IMR-90 (cell line): Measurements from ENCODE around the gene DMXL2. TPM values are rescaled to one million over a fixed set of nuclear protein-coding genes. Genes with fewer than 3 reads are reported as not detected.

ENCODE experiments used
- ATAC-seq: fragments of 200-7000 bp; cut with Tn5 transposase; 2 replicates; pipeline ENCODE4 v1.9.1; 2020; ENCODE audit warnings: low read depth, mild to moderate bottlenecking, moderate library complexity
- BruUV-seq: library from RNA; stranded (reverse); fragments of 400-500 nt; replicated peaks from 2 replicates; lab custom pipeline; 2021; lab: Mats Ljungman, UMichigan
- CTCF ChIA-PET: fragments of 300-600 bp; formaldehyde crosslinking; extraction: SDS; loops from one replicate; lab custom pipeline; 2021; ENCODE audit warnings: antibody characterized with exemption; lab: Yijun Ruan, JAX
- POLR2A ChIA-PET: fragments of 300-600 bp; sonication (Branson Sonifier 250); formaldehyde crosslinking; loops from one replicate; lab custom pipeline; 2022; ENCODE audit warnings: antibody characterized with exemption; ENCODE audit not compliant: unreplicated experiment; lab: Charles Lee
- DNase-seq: peaks from one replicate; pipeline ENCODE4 v3.0.0; 2013
- H2AFZ ChIP-seq: replicated peaks from 2 replicates; pipeline ENCODE3; 2013; ENCODE audit warnings: low read length, mild to moderate bottlenecking; ENCODE audit not compliant: poor library complexity
- H2AK5ac ChIP-seq: 2 replicates; pipeline ENCODE4 v1.6.1; 2013; ENCODE audit warnings: low read depth, low read length, inconsistent platforms
- H2AK9ac ChIP-seq: replicated peaks from 2 replicates; pipeline ENCODE3; 2013; ENCODE audit warnings: mild to moderate bottlenecking, low read depth, low read length, moderate library complexity; ENCODE audit not compliant: poor library complexity
- H2BK120ac ChIP-seq: 2 replicates; pipeline ENCODE4 v1.6.1; 2013; ENCODE audit warnings: low read depth, low read length, inconsistent platforms
- H2BK15ac ChIP-seq: 3 replicates; pipeline ENCODE4 v1.6.1; 2013; ENCODE audit warnings: low read depth, low read length, inconsistent platforms
- H2BK20ac ChIP-seq: 2 replicates; pipeline ENCODE4 v1.6.1; 2013; ENCODE audit warnings: low read depth, mild to moderate bottlenecking, inconsistent platforms, low read length, moderate library complexity
- H2BK5ac ChIP-seq: 2 replicates; pipeline ENCODE4 v1.6.1; 2013; ENCODE audit warnings: mild to moderate bottlenecking, low read depth, low read length, inconsistent platforms; ENCODE audit not compliant: poor library complexity, severe bottlenecking
- H3K14ac ChIP-seq: replicated peaks from 2 replicates; pipeline ENCODE4 v1.6.1; 2013; ENCODE audit warnings: low read depth, low read length, inconsistent platforms
- H3K18ac ChIP-seq: 2 replicates; pipeline ENCODE4 v1.6.1; 2013; ENCODE audit warnings: low read depth, low read length, control low read depth
- H3K23ac ChIP-seq: 2 replicates; pipeline ENCODE4 v1.6.1; 2013; ENCODE audit warnings: low read depth, low read length, inconsistent platforms
- H3K27ac ChIP-seq: 2 replicates; pipeline ENCODE4 v1.5.1; 2013; ENCODE audit warnings: mild to moderate bottlenecking, control low read depth, low read length; ENCODE audit not compliant: insufficient read depth
- H3K27me3 ChIP-seq: 2 replicates; pipeline ENCODE4 v1.6.1; 2013; ENCODE audit warnings: low read length; ENCODE audit not compliant: control insufficient read depth, insufficient read depth
- H3K36me3 ChIP-seq: 2 replicates; pipeline ENCODE4 v1.6.1; 2013; ENCODE audit warnings: low read length, mixed read lengths; ENCODE audit not compliant: control insufficient read depth, insufficient read depth
- H3K4ac ChIP-seq: 2 replicates; pipeline ENCODE4 v1.6.1; 2013; ENCODE audit warnings: low read depth, low read length, inconsistent platforms
- H3K4me1 ChIP-seq: 2 replicates; pipeline ENCODE4 v1.6.1; 2013; ENCODE audit warnings: low read length, mixed read lengths; ENCODE audit not compliant: control insufficient read depth, insufficient read depth
- H3K4me2 ChIP-seq: 2 replicates; pipeline ENCODE4 v1.6.1; 2013; ENCODE audit warnings: low read depth, mild to moderate bottlenecking, control low read depth, low read length, moderate library complexity
- H3K4me3 ChIP-seq: 2 replicates; pipeline ENCODE4 v1.5.1; 2013; ENCODE audit warnings: low read depth, mild to moderate bottlenecking, control low read depth, low read length, moderate library complexity; ENCODE audit not compliant: insufficient read depth
- H3K56ac ChIP-seq: 2 replicates; pipeline ENCODE4 v1.6.1; 2013; ENCODE audit warnings: low read length, inconsistent platforms; ENCODE audit not compliant: insufficient read depth; ENCODE audit errors: extremely low read depth
- H3K79me1 ChIP-seq, 2 experiments: 2 replicates each; pipeline ENCODE4 v1.6.1; 2013; ENCODE audit warnings: low read length in 2 of 2, inconsistent platforms in 1 of 2, low read depth in 1 of 2
- H3K9ac ChIP-seq: 2 replicates; pipeline ENCODE4 v1.6.1; 2013; ENCODE audit warnings: low read depth, low read length, control low read depth
- H3K9me1 ChIP-seq: 2 replicates; pipeline ENCODE4 v1.6.1; 2013; ENCODE audit warnings: low read length, inconsistent platforms; ENCODE audit not compliant: insufficient read depth
- H3K9me3 ChIP-seq: 2 replicates; pipeline ENCODE4 v1.6.1; 2013; ENCODE audit warnings: low read length; ENCODE audit not compliant: control insufficient read depth, insufficient read depth
- H4K20me1 ChIP-seq: 2 replicates; pipeline ENCODE4 v1.6.1; 2013; ENCODE audit warnings: low read length, inconsistent platforms; ENCODE audit not compliant: insufficient read depth
- H4K5ac ChIP-seq: 2 replicates; pipeline ENCODE4 v1.6.1; 2013; ENCODE audit warnings: mild to moderate bottlenecking, low read depth, low read length, control low read depth
- H4K8ac ChIP-seq, 2 experiments: 2 replicates each; pipeline ENCODE4 v1.6.1; 2013; ENCODE audit warnings: low read depth in 2 of 2, low read length in 2 of 2, control low read depth in 1 of 2, inconsistent platforms in 1 of 2
- H4K91ac ChIP-seq: 2 replicates; pipeline ENCODE4 v1.6.1; 2013; ENCODE audit warnings: low read depth, low read length, inconsistent platforms; ENCODE audit not compliant: insufficient read depth
- BHLHE40 ChIP-seq: fragments of 150-350 bp; IDR thresholded peaks from 2 replicates; pipeline ENCODE4 v1.6.1; 2016; ENCODE audit warnings: mild to moderate bottlenecking, low read depth, low read length
- CEBPB ChIP-seq: IDR thresholded peaks from 2 replicates; pipeline ENCODE4 v1.6.1; 2012; ENCODE audit warnings: low read depth, low read length, improper control_type of control experiment
- CHD1 ChIP-seq: IDR thresholded peaks from 2 replicates; pipeline ENCODE4 v1.6.1; 2012; ENCODE audit warnings: low read depth, low read length, improper control_type of control experiment
- CTCF ChIP-seq: conservative IDR thresholded peaks from 2 replicates; pipeline ENCODE4 v1.5.1; 2012; ENCODE audit warnings: mild to moderate bottlenecking, low read depth, low read length, improper control_type of control experiment
- FOS ChIP-seq: fragments of 150-350 bp; IDR thresholded peaks from 2 replicates; pipeline ENCODE4 v1.6.1; 2016; ENCODE audit warnings: low read depth, low read length
- MAFK ChIP-seq: IDR thresholded peaks from 2 replicates; pipeline ENCODE4 v1.6.1; 2012; ENCODE audit warnings: low read depth, low read length, improper control_type of control experiment
- MAZ ChIP-seq: IDR thresholded peaks from 2 replicates; pipeline ENCODE4 v1.6.1; 2012; ENCODE audit warnings: low read depth, mild to moderate bottlenecking, low read length, improper control_type of control experiment, moderate library complexity, borderline replicate concordance
- MXI1 ChIP-seq: IDR thresholded peaks from 2 replicates; pipeline ENCODE4 v1.6.1; 2012; ENCODE audit warnings: low read depth, mild to moderate bottlenecking, low read length, moderate library complexity, borderline replicate concordance
- NFE2L2 ChIP-seq: fragments of 150-350 bp; IDR thresholded peaks from 2 replicates; pipeline ENCODE4 v1.6.1; 2016; ENCODE audit warnings: low read depth, mild to moderate bottlenecking, low read length
- POLR2A ChIP-seq: IDR thresholded peaks from 2 replicates; pipeline ENCODE4 v1.6.1; 2012; ENCODE audit warnings: mild to moderate bottlenecking, low read depth, low read length
- RAD21 ChIP-seq: IDR thresholded peaks from 2 replicates; pipeline ENCODE4 v1.6.1; 2012; ENCODE audit warnings: low read length, improper control_type of control experiment
- RCOR1 ChIP-seq: IDR thresholded peaks from 2 replicates; pipeline ENCODE4 v1.6.1; 2012; ENCODE audit warnings: mild to moderate bottlenecking, low read length, improper control_type of control experiment; ENCODE audit not compliant: insufficient replicate concordance
- RFX5 ChIP-seq: IDR thresholded peaks from 2 replicates; pipeline ENCODE4 v1.8.0; 2012; ENCODE audit warnings: low read depth, mild to moderate bottlenecking, low read length, moderate library complexity
- SMC3 ChIP-seq: fragments of 150-350 bp; IDR thresholded peaks from 2 replicates; pipeline ENCODE4 v1.6.1; 2016; ENCODE audit warnings: low read depth, mild to moderate bottlenecking, antibody characterized with exemption, low read length, moderate library complexity
- USF2 ChIP-seq: fragments of 150-350 bp; IDR thresholded peaks from 2 replicates; pipeline ENCODE4 v1.6.1; 2017; ENCODE audit warnings: mild to moderate bottlenecking, antibody characterized with exemption, low read length, low read depth
- WGBS, 2 experiments: methylation state at CpG; one replicate each; pipeline versions ENCODE4 v1.1.5 to v1.1.7; 2013; ENCODE audit warnings: missing lambda C conversion rate in 2 of 2; ENCODE audit not compliant: insufficient read length in 1 of 2; ENCODE audit errors: extremely low coverage in 2 of 2; 5-methylcytosine and 5-hydroxymethylcytosine counted together
- dilution Hi-C: fragments of 300-500 bp; cut with HindIII; formaldehyde crosslinking; loops from one replicate; pipeline ENCODE4 v1.14.3; 2018; ENCODE audit warnings: low sequenced_read_pairs; ENCODE audit not compliant: unreplicated experiment
- in situ Hi-C: fragments of 300-500 bp; cut with MboI; formaldehyde crosslinking; loops from 3 replicates; pipeline ENCODE4 v1.14.3; 2019; ENCODE audit warnings: low sequenced_read_pairs, inconsistent platforms, mixed read lengths
- intact Hi-C: fragments of 100-400 bp; cut with micrococcal nuclease; formaldehyde crosslinking; loops from 2 replicates; pipeline ENCODE4 v1.10.0; 2022
- polyA plus RNA-seq, 3 experiments: library from polyadenylated mRNA; depleted of rRNA; stranded (reverse); fragments of >200 nt; gene quantifications; 2 replicates each; pipeline ENCODE4 v1.2.3, GENCODE V29; 2012; ENCODE audit warnings: low replicate concordance in 1 of 3
- total RNA-seq: library from RNA; depleted of rRNA; stranded (reverse); fragments of >200 nt; gene quantifications from 2 replicates; pipeline ENCODE4 v1.2.3, GENCODE V29; 2012

Gene DMXL2
- total and polyA plus RNA-seq, 2 of the 4 experiments (the other 2 are of a cell fraction): 9.7 to 21.9 TPM

GRCh38 chr15:51619331-51620035, 3.1 kb downstream of the DMXL2 start:
- H2BK15ac ChIP-seq: no peak overlapping the region
- H3K4me2 ChIP-seq: no peak overlapping the region
- H3K23ac ChIP-seq: no peak overlapping the region; the same call in 1 of the 2 replicates
- no peak overlapping the region for H2BK5ac ChIP-seq
- H2AK9ac ChIP-seq: no peak overlapping the region
- 88% methylated on average over 4 of the region's 6 CpGs; no CpG with 5 or more reads in 1 of the 2 experiments for WGBS, 2 experiments
- H3K27me3 ChIP-seq: no peaks in the 10 kb centered on the region
- H3K79me1 ChIP-seq: peaks cover 22 to 23% of the 10 kb centered on the region in 2 experiments
- H3K4me1 ChIP-seq: peaks cover 3% of the 10 kb centered on the region; the same call in 1 of the 2 replicates
- ATAC-seq (no peak), DNase-seq (no peak)
- no peak overlapping the region for H4K8ac ChIP-seq
- dilution Hi-C loops: no loop called here
- H2AFZ ChIP-seq: no peak overlapping the region
- no peak overlapping the region for H2BK120ac ChIP-seq
- H3K9ac ChIP-seq: no peak overlapping the region
- H3K18ac ChIP-seq: no peak overlapping the region
- no TSS peak for BruUV-seq
- no peak overlapping the region; the same call in 1 of the 2 replicates for H3K4ac ChIP-seq
- no peaks in the 10 kb centered on the region for H3K9me3 ChIP-seq
- H4K91ac ChIP-seq: no peak overlapping the region
- H3K9me1 ChIP-seq: 0 out of 2 replicates have a peak, but pooled peaks cover 2% of the 10 kb centered on the region
- CTCF ChIA-PET: interaction anchor here (0.9 kb wide), 1 partner anchor 83 kb away, joined by 3 read pairs; no protein-coding TSS in a partner anchor
- no peak overlapping the region for H2BK20ac ChIP-seq
- H3K4me3 ChIP-seq: no peak overlapping the region
- no peak overlapping the region for H2AK5ac ChIP-seq
- peaks cover 5% of the 10 kb centered on the region; the same call in 1 of the 2 replicates for H4K20me1 ChIP-seq
- H4K5ac ChIP-seq: no peak overlapping the region
- no peak overlapping the region for H3K14ac ChIP-seq
- POLR2A ChIA-PET: no interaction called here
- no peak overlapping the region for H3K27ac ChIP-seq
- no peak overlapping the region for H3K56ac ChIP-seq
- in situ Hi-C loops: no loop called here
- H3K36me3 ChIP-seq: no peaks in the 10 kb centered on the region
- intact Hi-C loops: no loop called here
- TF ChIP-seq MXI1 (no peak), RCOR1 (no peak), CEBPB (no peak), NFE2L2 (no peak), MAFK (no peak), SMC3 (no peak), CTCF (no peak), MAZ (no peak), RAD21 (no peak), FOS (no peak), POLR2A (no peak), CHD1 (no peak), BHLHE40 (no peak), USF2 (no peak), RFX5 (no peak)
